ENCODE results near the gene CFDP1.
A peak's percentile ranks its signal among the peaks of the same experiment; 100 is the strongest.

Gene CFDP1

GRCh38 chr16:75319513-75320411 lies 113.5 kb downstream of the CFDP1 start:
- DNase-seq (ENCODE audit: low read depth in 2 of 2) = peak; percentile 84 to 85

GRCh38 chr16:75318737-75319136 lies 114.6 kb downstream of the CFDP1 start:
- no peak for DNase-seq (ENCODE audit: low read depth in 2 of 2)

GRCh38 chr16:75317532-75317931 lies 115.8 kb downstream of the CFDP1 start:
- no peak for DNase-seq (ENCODE audit: low read depth in 2 of 2)

GRCh38 chr16:75317101-75317522 lies 116.2 kb downstream of the CFDP1 start:
- no peak for DNase-seq (ENCODE audit: low read depth in 2 of 2)

GRCh38 chr16:75315539-75316306 lies 117.6 kb downstream of the CFDP1 start:
- no peak for DNase-seq (ENCODE audit: low read depth in 2 of 2)

- no peak for DNase-seq (ENCODE audit: low read depth in 2 of 2)
These were observed 120.4 kb downstream of the CFDP1 start for GRCh38 chr16:75312875-75313274.

- no peak for DNase-seq (ENCODE audit: low read depth in 2 of 2)
These were observed 121.8 kb downstream of the CFDP1 start for GRCh38 chr16:75311383-75311938.

GRCh38 chr16:75310541-75310940 lies 122.8 kb downstream of the CFDP1 start:
- DNase-seq (ENCODE audit: low read depth in 2 of 2) = no peak

- DNase-seq (ENCODE audit: low read depth in 2 of 2) = no peak
These were observed 123.3 kb downstream of the CFDP1 start for GRCh38 chr16:75309899-75310430.

GRCh38 chr16:75309156-75309555 lies 124.1 kb downstream of the CFDP1 start:
- no peak for DNase-seq (ENCODE audit: low read depth in 2 of 2)

- no peak for DNase-seq (ENCODE audit: low read depth in 2 of 2)
These were observed 125.3 kb downstream of the CFDP1 start for GRCh38 chr16:75308011-75308410.

- DNase-seq (ENCODE audit: low read depth in 2 of 2) = no peak
These were observed 125.8 kb downstream of the CFDP1 start for GRCh38 chr16:75307506-75307905.

- DNase-seq (ENCODE audit: low read depth in 2 of 2) = no peak
These were observed 127.1 kb downstream of the CFDP1 start for GRCh38 chr16:75306099-75306762.

GRCh38 chr16:75305364-75306098 lies 127.8 kb downstream of the CFDP1 start:
- peak; percentile 97 for DNase-seq (ENCODE audit: low read depth in 2 of 2)

GRCh38 chr16:75304521-75305363 lies 128.6 kb downstream of the CFDP1 start:
- no peak for DNase-seq (ENCODE audit: low read depth in 2 of 2)

GRCh38 chr16:75301804-75302203 lies 131.5 kb downstream of the CFDP1 start:
- no peak for DNase-seq (ENCODE audit: low read depth in 2 of 2)

- DNase-seq (ENCODE audit: low read depth in 2 of 2) = no peak
These were observed 135.0 kb downstream of the CFDP1 start for GRCh38 chr16:75298267-75298666.

- DNase-seq (ENCODE audit: low read depth in 2 of 2) = no peak
These were observed 136.7 kb downstream of the CFDP1 start for GRCh38 chr16:75296606-75297005.

- no peak for DNase-seq (ENCODE audit: low read depth in 2 of 2)
These were observed 138.4 kb downstream of the CFDP1 start for GRCh38 chr16:75294773-75295459.
